ENCODE results near the gene HOXD9. TPM values are rescaled to one million over a fixed set of nuclear protein-coding genes. Genes with fewer than 3 reads are reported as not detected.

Gene HOXD9
- total and polyA plus RNA-seq, 2 of the 8 experiments (the other 6 are each of a cell fraction or from before 2014, with no cell fraction given), result not detected

DNA sequence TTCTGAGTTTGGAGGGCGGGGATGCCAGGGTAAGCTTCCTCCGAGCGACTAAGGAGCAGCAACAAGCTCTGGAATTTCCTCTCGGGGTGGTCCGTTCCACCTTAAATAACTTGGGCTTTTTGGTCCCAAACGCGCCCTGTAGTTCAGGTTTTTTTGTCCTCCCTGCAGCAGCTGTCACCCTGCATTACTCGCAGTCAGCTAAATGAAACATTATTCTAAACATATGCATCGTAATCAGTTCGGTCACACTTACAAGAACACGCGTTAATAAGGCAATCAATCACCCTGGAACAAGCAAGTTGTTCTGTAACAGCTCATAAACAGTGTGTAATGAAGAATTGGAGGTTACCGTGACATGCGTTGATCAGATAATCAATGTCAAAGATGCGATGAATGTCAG, 47.0 kb upstream of the HOXD9 start:
- H3K27me3 ChIP-seq (replicated peaks in 1 of 4; ENCODE audit: control insufficient read depth in 3 of 4, extremely low read depth in 1 of 4, insufficient read depth in 3 of 4, low read length in 3 of 4), result peaks cover 85 to 98% (median 92%) of the 10 kb centered on the region in 4 experiments
- no peak overlapping the region for H2BK5ac ChIP-seq (ENCODE audit: low read depth, low read length)
- H3K23me2 ChIP-seq (ENCODE audit: low read depth, low read length), result peaks cover 6% of the 10 kb centered on the region; the same call in 1 of the 2 replicates
- no peaks in the 10 kb centered on the region; a peak in 1 of 4 replicates for H3K9me3 ChIP-seq (ENCODE audit: insufficient read depth in 2 of 2, low read depth in 1 of 2, low read length in 1 of 2)
- no peak overlapping the region for H3K14ac ChIP-seq (ENCODE audit: insufficient read length)
- H3K18ac ChIP-seq (ENCODE audit: extremely low read depth, low read length), result no peak overlapping the region
- H3K4me3 ChIP-seq (ENCODE audit: extremely low read depth in 1 of 4, insufficient read depth in 2 of 4, low read depth in 3 of 4, low read length in 4 of 4), result no peak overlapping the region; a peak in 1 of 8 replicates
- no peaks in the 10 kb centered on the region for H3K79me1 ChIP-seq (ENCODE audit: low read depth, low read length)
- ChIA-PET CTCF (ENCODE audit: partially characterized antibody) (interaction anchor here (0.9 to 3.7 kb wide), 7 partner anchors 7 to 1072 kb away, joined by 3 to 26 read pairs (median 5); no protein-coding TSS in a partner anchor), POLR2A (ENCODE audit: partially characterized antibody) (no interaction called here)
- DNase-seq (ENCODE audit: low read depth in 1 of 2, low spot score in 2 of 2) (peak in 1 of 2 experiments; percentile 57), FAIRE-seq (no peak)
- no peak overlapping the region for H3K23ac ChIP-seq (ENCODE audit: insufficient read length)
- no peak overlapping the region for H3K56ac ChIP-seq (replicated peaks; ENCODE audit: insufficient read length, low read depth, low read length)
- no peak overlapping the region for H2BK20ac ChIP-seq (ENCODE audit: low read length)
- no peak overlapping the region for H3K27ac ChIP-seq (ENCODE audit: low read depth, low read length)
- peak overlapping the region; percentile 30 to 52; a peak in 2 of 4 replicates for H3K4me2 ChIP-seq (ENCODE audit: insufficient read depth in 1 of 2, low read depth in 2 of 2, low read length in 2 of 2)
- no peaks in the 10 kb centered on the region for H3K79me2 ChIP-seq (ENCODE audit: control insufficient read depth in 1 of 2, insufficient read depth in 2 of 2, low read length in 2 of 2)
- H3K36me3 ChIP-seq (ENCODE audit: control insufficient read depth in 2 of 4, insufficient read depth in 4 of 4, low read length in 3 of 4), result peaks cover 0 to 6% (median 0%) of the 10 kb centered on the region in 4 experiments; a peak in 1 of 8 replicates
- H4K20me1 ChIP-seq (replicated peaks in 1 of 2; ENCODE audit: control insufficient read depth in 1 of 2, insufficient read depth in 2 of 2, low read length in 2 of 2), result peaks cover 6 to 12% of the 10 kb centered on the region in 2 experiments
- no peak overlapping the region for H2BK120ac ChIP-seq (replicated peaks; ENCODE audit: low read depth, low read length)
- H3K9ac ChIP-seq (replicated peaks in 1 of 4; ENCODE audit: extremely low read depth in 1 of 4, low read depth in 3 of 4, low read length in 3 of 4), result no peak overlapping the region
- no peak overlapping the region for H4K91ac ChIP-seq (replicated peaks; ENCODE audit: insufficient read length, low read length)
- peaks cover 3 to 16% (median 7%) of the 10 kb centered on the region in 4 experiments; a peak in 6 of 7 replicates for H3K4me1 ChIP-seq (replicated peaks in 1 of 4; ENCODE audit: control insufficient read depth in 3 of 4, insufficient read depth in 4 of 4, low read length in 3 of 4)
- H4K5ac ChIP-seq (ENCODE audit: insufficient read length, low read depth, low read length), result no peak overlapping the region
- H2AK5ac ChIP-seq (ENCODE audit: low read depth, low read length), result no peak overlapping the region
- no peak overlapping the region for H2BK15ac ChIP-seq (ENCODE audit: low read length)
- H2AFZ ChIP-seq (ENCODE audit: low read length), result no peak overlapping the region
- H3K4ac ChIP-seq (replicated peaks; ENCODE audit: insufficient read length, low read depth, low read length), result no peak overlapping the region
- H2BK12ac ChIP-seq (ENCODE audit: low read depth, low read length), result no peak overlapping the region
- WGBS, 2 experiments (ENCODE audit: extremely low coverage in 1 of 2, insufficient coverage in 1 of 2, insufficient read length in 1 of 2, insufficient replicate concordance in 2 of 2, low coverage in 1 of 2, low lambda C conversion rate in 2 of 2, missing lambda C conversion rate in 1 of 2), result 18% methylated on average over 15 of the region's 15 CpGs; no CpG with 5 or more reads in 1 of the 2 experiments
- no peak overlapping the region for H4K8ac ChIP-seq (ENCODE audit: extremely low read depth, insufficient read depth, low read length)
- TF ChIP-seq, protein P1, sequence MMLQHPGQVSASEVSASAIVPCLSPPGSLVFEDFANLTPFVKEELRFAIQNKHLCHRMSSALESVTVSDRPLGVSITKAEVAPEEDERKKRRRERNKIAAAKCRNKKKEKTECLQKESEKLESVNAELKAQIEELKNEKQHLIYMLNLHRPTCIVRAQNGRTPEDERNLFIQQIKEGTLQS (IDR thresholded peaks at IDR 0.05; ENCODE audit: insufficient read depth, low read depth, low read length), result no peak
- TF ChIP-seq POLR2A (IDR thresholded peaks at IDR 0.05; ENCODE audit: control extremely low read depth in 1 of 2, low read depth in 2 of 2, low read length in 2 of 2), result no peak
- no peak for TF ChIP-seq HDAC2 (IDR thresholded peaks at IDR 0.05; ENCODE audit: borderline replicate concordance in 1 of 2, low read depth in 2 of 2, low read length in 2 of 2)
- TF ChIP-seq CBX8 (IDR thresholded peaks at IDR 0.05; ENCODE audit: borderline replicate concordance, low read depth, low read length), result no peak
- peak; percentile 47; the same call in 1 of the 2 replicates for TF ChIP-seq SP1 (IDR thresholded peaks at IDR 0.05; ENCODE audit: low read depth, low read length)
- TF ChIP-seq CHD1 (IDR thresholded peaks at IDR 0.05; ENCODE audit: low read depth, low read length), result no peak
- TF ChIP-seq SUZ12 (IDR thresholded peaks at IDR 0.05; ENCODE audit: low read length), result peak; percentile 34; the same call in 1 of the 2 replicates
- TF ChIP-seq, protein P2, sequence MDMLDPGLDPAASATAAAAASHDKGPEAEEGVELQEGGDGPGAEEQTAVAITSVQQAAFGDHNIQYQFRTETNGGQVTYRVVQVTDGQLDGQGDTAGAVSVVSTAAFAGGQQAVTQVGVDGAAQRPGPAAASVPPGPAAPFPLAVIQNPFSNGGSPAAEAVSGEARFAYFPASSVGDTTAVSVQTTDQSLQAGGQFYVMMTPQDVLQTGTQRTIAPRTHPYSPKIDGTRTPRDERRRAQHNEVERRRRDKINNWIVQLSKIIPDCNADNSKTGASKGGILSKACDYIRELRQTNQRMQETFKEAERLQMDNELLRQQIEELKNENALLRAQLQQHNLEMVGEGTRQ (IDR thresholded peaks at IDR 0.05; ENCODE audit: low read length), result no peak
- TF ChIP-seq RBBP5 (IDR thresholded peaks at IDR 0.05; ENCODE audit: borderline replicate concordance, low read depth, low read length), result no peak
- peak; percentile 41; the same call in 1 of the 2 replicates for TF ChIP-seq TCF12 (IDR thresholded peaks at IDR 0.05; ENCODE audit: low read depth, low read length)
- TF ChIP-seq CTBP2 (IDR thresholded peaks at IDR 0.05; ENCODE audit: borderline replicate concordance, insufficient read depth, insufficient read length, low read length), result no peak
- TF ChIP-seq CHD2 (IDR thresholded peaks at IDR 0.05; ENCODE audit: low read length), result no peak
